ENCODE measurements around the gene SULT1A3.

GRCh38 chr16:30152517-30152916, 46.5 kb upstream of the SULT1A3 start:
- TF ChIP-seq CTCF (IDR thresholded peaks at IDR 0.05; ENCODE audit: insufficient read depth, low read length) (no peak), REST (IDR thresholded peaks at IDR 0.05; ENCODE audit: insufficient replicate concordance, low read depth) (no peak), POLR2AphosphoS5 (IDR thresholded peaks at IDR 0.05; ENCODE audit: low read depth) (no peak), SPI1 (IDR thresholded peaks at IDR 0.05; ENCODE audit: borderline replicate concordance, low read depth) (no peak)
